A549 (cell line): ENCODE measurements around the gene GULP1. TPM values are rescaled to one million over a fixed set of nuclear protein-coding genes. Genes with fewer than 3 reads are reported as not detected.
"Not testable (repeated sequence)": the region's sequence is repeated elsewhere in the genome, so short reads cannot be mapped to it uniquely, and the experiment has no call there.

Source experiments
- ATAC-seq, 2 experiments: fragments of 200-7000 bp in 1 of 2; fragments of >200 bp in 1 of 2; cut with Nextera tagmentation in 1 of 2; cut with Tn5 transposase in 1 of 2; 3 replicates each; pipeline versions ENCODE4 v1.8.0 to v1.9.1; 2018 to 2020; ENCODE audit warnings: mild to moderate bottlenecking in 1 of 2, moderate library complexity in 1 of 2
- CTCF ChIA-PET: fragments of 300-600 bp; sonication (Branson Sonifier 250); formaldehyde crosslinking; extraction: SDS; loops from one replicate; lab custom pipeline; 2021; ENCODE audit warnings: antibody characterized with exemption, inconsistent platforms; lab: Yijun Ruan, JAX
- POLR2A ChIA-PET: fragments of 350-600 bp; formaldehyde crosslinking; extraction: SDS; loops from one replicate; lab custom pipeline; 2021; ENCODE audit warnings: antibody characterized with exemption, inconsistent platforms; lab: Yijun Ruan, JAX
- DNase-seq, 2 experiments: peaks; one replicate each; pipeline versions ENCODE4 v3.0.0 to v3.0.0-alpha.2; 2011 to 2016; ENCODE audit warnings: low read depth in 1 of 2, low spot score in 1 of 2
- FAIRE-seq: peaks from 2 replicates; lab custom pipeline; 2011; peaks lifted over from hg19 to GRCh38; lab: Jason Lieb, UNC
- H3K27ac ChIP-seq, 2 experiments: fragments of >200 bp; sonication (Bioruptor Twin); formaldehyde crosslinking; 3 replicates each; pipeline ENCODE4 v1.5.1; 2016 to 2017
- H3K4me1 ChIP-seq: fragments of >200 bp; sonication (Bioruptor Twin); formaldehyde crosslinking; 3 replicates; pipeline ENCODE4 v1.6.1; 2016
- H3K4me2 ChIP-seq: fragments of >200 bp; sonication (Bioruptor Twin); formaldehyde crosslinking; 3 replicates; pipeline ENCODE4 v1.6.1; 2016
- H3K4me3 ChIP-seq: fragments of >200 bp; sonication (Bioruptor Twin); formaldehyde crosslinking; 3 replicates; pipeline ENCODE4 v1.5.1; 2016
- H3K9me3 ChIP-seq: fragments of >200 bp; sonication (Bioruptor Twin); formaldehyde crosslinking; 3 replicates; pipeline ENCODE4 v1.6.1; 2016
- CBX2 ChIP-seq: fragments of 200-600 bp; sonication (generic); IDR thresholded peaks from 2 replicates; pipeline ENCODE4 v1.6.1; 2016; ENCODE audit warnings: low read depth, mild to moderate bottlenecking, borderline replicate concordance
- CTCF ChIP-seq: fragments of >200 bp; sonication (Bioruptor Twin); formaldehyde crosslinking; IDR thresholded peaks from 3 replicates; pipeline ENCODE4 v1.5.1; 2016
- E2F6 ChIP-seq: IDR thresholded peaks from 2 replicates; pipeline ENCODE4 v1.6.1; 2012; ENCODE audit warnings: low read depth, borderline replicate concordance
- EP300 ChIP-seq, 2 experiments: fragments of >200 bp; sonication (Bioruptor Twin); formaldehyde crosslinking; IDR thresholded peaks; 2 replicates in 1 of 2; 3 replicates in 1 of 2; pipeline ENCODE4 v1.6.1; 2016 to 2017
- FOSL2 ChIP-seq, 2 experiments: fragments of 450-650 bp in 1 of 2; fragments of >200 bp in 1 of 2; sonication (Bioruptor Twin) in 1 of 2; formaldehyde crosslinking; IDR thresholded peaks; 2 replicates each; pipeline versions ENCODE4 v1.5.0 to v1.6.1; 2016 to 2020; ENCODE audit warnings: mild to moderate bottlenecking in 1 of 2, moderate library complexity in 1 of 2
- HES2 ChIP-seq: fragments of >200 bp; sonication (Bioruptor Twin); formaldehyde crosslinking; IDR thresholded peaks from 2 replicates; pipeline ENCODE4 v1.6.1; 2016
- JUNB ChIP-seq: fragments of >200 bp; sonication (Bioruptor Twin); formaldehyde crosslinking; IDR thresholded peaks from 2 replicates; pipeline ENCODE4 v1.6.1; 2016
- MAFK ChIP-seq: fragments of 450-650 bp; IDR thresholded peaks from 2 replicates; pipeline ENCODE4 v1.6.1; 2014; ENCODE audit not compliant: partially characterized antibody
- NFE2L2 ChIP-seq: fragments of 150-350 bp; conservative IDR thresholded peaks from 2 replicates; pipeline ENCODE4 v1.6.1; 2014; ENCODE audit warnings: low read length
- RARB ChIP-seq: fragments of 250-450 bp; sonication (Bioruptor Pico); IDR thresholded peaks from 2 replicates; pipeline ENCODE4 v1.8.0; 2021; ENCODE audit warnings: mild to moderate bottlenecking, moderate library complexity
- RFX5 ChIP-seq: fragments of 450-650 bp; IDR thresholded peaks from 2 replicates; pipeline ENCODE4 v1.7.1; 2014; ENCODE audit warnings: antibody characterized with exemption, mild to moderate bottlenecking, moderate library complexity
- SMC3 ChIP-seq: fragments of >200 bp; sonication (Bioruptor Twin); formaldehyde crosslinking; IDR thresholded peaks from 3 replicates; pipeline ENCODE4 v1.6.1; 2018; ENCODE audit warnings: inconsistent platforms
- SREBF2 ChIP-seq: fragments of 450-650 bp; IDR thresholded peaks from 2 replicates; pipeline ENCODE4 v1.6.1; 2014; ENCODE audit warnings: mild to moderate bottlenecking, moderate library complexity
- TP53 ChIP-seq: fragments of 250-450 bp; sonication (Bioruptor Pico); IDR thresholded peaks from 2 replicates; pipeline ENCODE4 v1.5.0; 2021; ENCODE audit warnings: mild to moderate bottlenecking, moderate library complexity
- WGBS: methylation state at CpG from one replicate; pipeline ENCODE4 v1.1.6; 2017; ENCODE audit errors: missing lambda C conversion rate; 5-methylcytosine and 5-hydroxymethylcytosine counted together
- polyA plus RNA-seq, 4 experiments: library from polyadenylated mRNA; depleted of rRNA in 3 of 4; stranded (reverse); fragments of >200 nt; fragmentation: RNase III in 1 of 4; extraction: RNeasy Plus Mini Kit Qiagen cat#74134 plus additional on column Dnase treatment in 1 of 4; gene quantifications; 2 replicates in 3 of 4; 3 replicates in 1 of 4; pipeline ENCODE4 v1.2.3, GENCODE V29; 2011 to 2017
- TF ChIP-seq, protein P1 (sequence below): fragments of 150-350 bp; IDR thresholded peaks from 2 replicates; pipeline ENCODE4 v1.6.1; 2014; ENCODE audit warnings: low read depth, mild to moderate bottlenecking, low read length
- TF ChIP-seq, protein P2 (sequence below): fragments of 450-650 bp; IDR thresholded peaks from 2 replicates; pipeline ENCODE4 v1.6.1; 2014; ENCODE audit warnings: antibody characterized with exemption

Gene GULP1
- polyA plus RNA-seq, 2 of the 4 experiments (the other 2 are of a cell fraction) = 30.7 to 89.2 TPM

- TF ChIP-seq SREBF2 = no peak
- TF ChIP-seq SMC3 = no peak
- TF ChIP-seq JUNB = no peak
- no peak for TF ChIP-seq E2F6
- no peak for TF ChIP-seq RFX5
- TF ChIP-seq, protein P1, sequence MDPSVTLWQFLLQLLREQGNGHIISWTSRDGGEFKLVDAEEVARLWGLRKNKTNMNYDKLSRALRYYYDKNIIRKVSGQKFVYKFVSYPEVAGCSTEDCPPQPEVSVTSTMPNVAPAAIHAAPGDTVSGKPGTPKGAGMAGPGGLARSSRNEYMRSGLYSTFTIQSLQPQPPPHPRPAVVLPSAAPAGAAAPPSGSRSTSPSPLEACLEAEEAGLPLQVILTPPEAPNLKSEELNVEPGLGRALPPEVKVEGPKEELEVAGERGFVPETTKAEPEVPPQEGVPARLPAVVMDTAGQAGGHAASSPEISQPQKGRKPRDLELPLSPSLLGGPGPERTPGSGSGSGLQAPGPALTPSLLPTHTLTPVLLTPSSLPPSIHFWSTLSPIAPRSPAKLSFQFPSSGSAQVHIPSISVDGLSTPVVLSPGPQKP = no peak
- no peak for TF ChIP-seq CBX2
- FAIRE-seq = no peak
- Histone ChIP-seq H3K4me3 (no peak overlapping the region), H3K9me3 (peaks cover 10% of the 10 kb centered on the region), H3K27ac (no peak overlapping the region), H3K4me1 (peaks cover 26% of the 10 kb centered on the region), H3K4me2 (no peak overlapping the region)
- DNase-seq = no peak
- ChIA-PET POLR2A (no interaction called here), CTCF (no interaction called here)
- no peak for ATAC-seq
Observed at GRCh38 chr2:188297978-188298377, 6.3 kb downstream of the GULP1 start.

DNA sequence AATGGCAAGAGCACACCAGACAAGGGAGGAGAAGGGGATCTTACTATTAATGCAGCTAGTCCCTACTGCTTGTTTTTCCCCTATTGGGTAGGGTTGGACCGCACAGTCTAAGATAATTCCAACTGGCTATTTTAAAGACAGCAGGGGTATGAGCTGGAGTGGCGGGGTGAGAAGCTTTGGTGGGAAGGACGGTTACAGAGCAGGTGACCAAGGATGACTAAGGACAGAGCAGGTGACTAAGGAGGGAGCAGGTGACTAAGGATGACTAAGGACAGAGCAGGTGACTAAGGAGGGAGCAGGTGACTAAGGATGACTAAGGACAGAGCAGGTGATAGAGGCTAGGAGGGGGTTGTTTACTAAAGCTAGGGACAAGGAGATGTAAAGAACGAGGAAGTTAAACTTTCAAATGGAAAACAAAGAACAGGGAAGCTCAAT is 7.3 kb downstream of the GULP1 start:
- CTCF ChIA-PET = interaction anchor here (0.6 kb wide), 1 partner anchor 33 kb away, joined by 5 read pairs; no protein-coding TSS in a partner anchor
- FAIRE-seq = not testable (repeated sequence)
- peak overlapping the region; percentile 20 to 68; a peak in 3 of 6 replicates for H3K27ac ChIP-seq
- peak overlapping the region; percentile 3; the same call in 2 of the 3 replicates for H3K4me2 ChIP-seq
- peak; percentile 38 for TF ChIP-seq MAFK
- TF ChIP-seq, protein P2, sequence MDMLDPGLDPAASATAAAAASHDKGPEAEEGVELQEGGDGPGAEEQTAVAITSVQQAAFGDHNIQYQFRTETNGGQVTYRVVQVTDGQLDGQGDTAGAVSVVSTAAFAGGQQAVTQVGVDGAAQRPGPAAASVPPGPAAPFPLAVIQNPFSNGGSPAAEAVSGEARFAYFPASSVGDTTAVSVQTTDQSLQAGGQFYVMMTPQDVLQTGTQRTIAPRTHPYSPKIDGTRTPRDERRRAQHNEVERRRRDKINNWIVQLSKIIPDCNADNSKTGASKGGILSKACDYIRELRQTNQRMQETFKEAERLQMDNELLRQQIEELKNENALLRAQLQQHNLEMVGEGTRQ = peak; percentile 86
- peak; percentile 14; the same call in 1 of the 2 replicates for TF ChIP-seq HES2
- peak; percentile 67 for TF ChIP-seq FOSL2 (IDR thresholded peaks at IDR 0.05)
- TF ChIP-seq FOSL2 (CRISPR knock-in tag; IDR thresholded peaks at IDR 0.05) = peak; percentile 91
- peak; percentile 79 for TF ChIP-seq JUNB
- TF ChIP-seq EP300 (IDR thresholded peaks at IDR 0.05) = peak; percentile 23 to 35; a peak in 1 of 5 replicates
- TF ChIP-seq NFE2L2 = 0 out of 2 replicates have a peak, but pooled peaks have one; percentile 27
- TF ChIP-seq, all 56 proteins: peak for 7; not testable (repeated sequence) for 49
- DNase-seq (peak in 1 of 2 experiments; percentile 29), ATAC-seq (peak; percentile 64 to 72)
- H3K4me3 ChIP-seq, POLR2A ChIA-PET: not testable (repeated sequence)
- peaks cover 35% of the 10 kb centered on the region for H3K4me1 ChIP-seq
- H3K9me3 ChIP-seq = peaks cover 10% of the 10 kb centered on the region
- WGBS = 60% methylated on average over 4 of the region's 4 CpGs

GRCh38 chr2:188303363-188304031 is 11.8 kb downstream of the GULP1 start:
- CTCF ChIA-PET = no interaction called here
- TF ChIP-seq CTCF = no peak
- no peak for TF ChIP-seq TP53 (CRISPR knock-in tag)
- no peak for TF ChIP-seq RARB (CRISPR knock-in tag)
- FAIRE-seq (no peak), DNase-seq (no peak), ATAC-seq (peak in 1 of 2 experiments; percentile 60; a peak in 3 of 6 replicates)
- Histone ChIP-seq H3K4me1 (peaks cover 27% of the 10 kb centered on the region), H3K4me3 (no peak overlapping the region), H3K27ac (no peak overlapping the region), H3K4me2 (0 out of 3 replicates have a peak overlapping the region, but pooled peaks have one; percentile 9), H3K9me3 (peaks cover 4% of the 10 kb centered on the region; the same call in 2 of the 3 replicates)
- WGBS = 88% methylated on average over 2 of the region's 2 CpGs
- POLR2A ChIA-PET = interaction anchor here (1.5 kb wide), 1 partner anchor 11 kb away, joined by 4 read pairs; no protein-coding TSS in a partner anchor
